Nephron progenitor cell (in vitro differentiated cells): Measurements from ENCODE around the gene AADAT.
"Not testable (repeated sequence)": the region's sequence is repeated elsewhere in the genome, so short reads cannot be mapped to it uniquely, and the experiment has no call there.

Source experiments
- DNase-seq: peaks from one replicate; pipeline ENCODE4 v3.0.0; 2021
- H3K27ac Mint-ChIP-seq: 2 replicates; pipeline ENCODE4 v1.8.0; 2021; ENCODE audit warnings: mild to moderate bottlenecking, moderate library complexity, mixed read lengths
- H3K27me3 Mint-ChIP-seq: 2 replicates; pipeline ENCODE4 v1.8.0; 2021; ENCODE audit warnings: mild to moderate bottlenecking, low read depth, mixed read lengths; ENCODE audit not compliant: poor library complexity
- H3K36me3 Mint-ChIP-seq: 2 replicates; pipeline ENCODE4 v1.8.0; 2021; ENCODE audit warnings: low read depth, mixed read lengths
- H3K4me1 Mint-ChIP-seq: 2 replicates; pipeline ENCODE4 v1.8.0; 2021; ENCODE audit warnings: mixed read lengths
- H3K4me3 Mint-ChIP-seq: 2 replicates; pipeline ENCODE4 v1.8.0; 2021; ENCODE audit warnings: mild to moderate bottlenecking, moderate library complexity, mixed read lengths
- H3K9me3 Mint-ChIP-seq: 2 replicates; pipeline ENCODE4 v1.8.0; 2021; ENCODE audit warnings: mild to moderate bottlenecking, moderate library complexity, mixed read lengths
- TF ChIP-seq, protein P1 (sequence below): fragments of 200-600 bp; sonication (generic); IDR thresholded peaks from 2 replicates; pipeline ENCODE4 v1.5.0; 2021; ENCODE audit warnings: antibody characterized with exemption

AADAT gene

GRCh38 chr4:170128219-170128804 lies 38.6 kb upstream of the AADAT start:
- no peaks in the 10 kb centered on the region for H3K27me3 Mint-ChIP-seq
- H3K27ac Mint-ChIP-seq: no peak overlapping the region
- H3K36me3 Mint-ChIP-seq: peaks cover 2% of the 10 kb centered on the region
- H3K4me1 Mint-ChIP-seq: no peaks in the 10 kb centered on the region
- TF ChIP-seq, protein P1, sequence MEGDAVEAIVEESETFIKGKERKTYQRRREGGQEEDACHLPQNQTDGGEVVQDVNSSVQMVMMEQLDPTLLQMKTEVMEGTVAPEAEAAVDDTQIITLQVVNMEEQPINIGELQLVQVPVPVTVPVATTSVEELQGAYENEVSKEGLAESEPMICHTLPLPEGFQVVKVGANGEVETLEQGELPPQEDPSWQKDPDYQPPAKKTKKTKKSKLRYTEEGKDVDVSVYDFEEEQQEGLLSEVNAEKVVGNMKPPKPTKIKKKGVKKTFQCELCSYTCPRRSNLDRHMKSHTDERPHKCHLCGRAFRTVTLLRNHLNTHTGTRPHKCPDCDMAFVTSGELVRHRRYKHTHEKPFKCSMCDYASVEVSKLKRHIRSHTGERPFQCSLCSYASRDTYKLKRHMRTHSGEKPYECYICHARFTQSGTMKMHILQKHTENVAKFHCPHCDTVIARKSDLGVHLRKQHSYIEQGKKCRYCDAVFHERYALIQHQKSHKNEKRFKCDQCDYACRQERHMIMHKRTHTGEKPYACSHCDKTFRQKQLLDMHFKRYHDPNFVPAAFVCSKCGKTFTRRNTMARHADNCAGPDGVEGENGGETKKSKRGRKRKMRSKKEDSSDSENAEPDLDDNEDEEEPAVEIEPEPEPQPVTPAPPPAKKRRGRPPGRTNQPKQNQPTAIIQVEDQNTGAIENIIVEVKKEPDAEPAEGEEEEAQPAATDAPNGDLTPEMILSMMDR: no peak
- H3K9me3 Mint-ChIP-seq: peaks cover 39% of the 10 kb centered on the region
- no peak for DNase-seq
- no peak overlapping the region for H3K4me3 Mint-ChIP-seq

DNA sequence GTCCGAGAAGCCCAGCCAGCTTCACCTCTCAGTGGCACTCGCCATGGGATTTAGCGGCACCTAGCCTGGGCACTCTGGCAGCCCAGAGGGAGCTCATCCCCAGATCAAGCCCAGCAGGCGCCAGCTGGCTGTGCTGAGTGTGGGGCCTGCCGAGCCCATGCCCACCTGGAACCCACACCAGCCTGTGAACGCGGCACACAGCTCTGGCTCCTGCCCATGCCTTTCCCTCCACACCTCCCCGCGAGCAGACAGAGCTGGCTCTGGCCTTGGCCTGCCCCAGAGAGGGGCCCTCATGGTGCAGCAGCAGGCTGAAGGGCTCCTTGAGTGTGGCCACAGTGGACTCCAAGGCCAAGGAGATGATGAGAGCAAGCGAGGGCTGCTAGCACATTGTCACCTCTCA lies 38.0 kb upstream of the AADAT start:
- Mint-ChIP-seq H3K4me3 (no peak overlapping the region), H3K27ac (no peak overlapping the region), H3K9me3 (peaks cover 33% of the 10 kb centered on the region), H3K4me1 (no peaks in the 10 kb centered on the region), H3K27me3 (no peaks in the 10 kb centered on the region), H3K36me3 (no peaks in the 10 kb centered on the region)
- DNase-seq: no peak
- TF ChIP-seq, protein P1: no peak

DNA sequence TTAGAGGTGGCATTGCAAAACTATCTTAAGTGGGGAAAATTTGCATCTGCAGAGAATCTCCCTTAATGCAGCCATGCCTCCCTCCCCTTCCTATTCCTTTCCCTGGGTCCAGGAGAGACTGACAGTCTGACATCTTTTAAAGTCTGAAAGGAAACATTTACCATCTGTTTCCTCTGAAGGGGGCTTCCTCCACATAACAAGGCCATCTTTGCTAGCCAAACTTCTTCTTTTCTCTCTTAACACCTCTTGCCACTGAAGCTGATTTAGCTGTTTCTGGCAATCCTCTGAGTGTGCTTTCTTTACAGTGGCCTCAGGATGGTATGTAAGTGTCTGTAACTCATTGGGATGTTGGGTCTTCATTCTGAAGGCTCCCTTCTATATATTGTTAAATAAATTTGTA lies 34.6 kb upstream of the AADAT start:
- H3K4me3 Mint-ChIP-seq: no peak overlapping the region

GRCh38 chr4:170122252-170122651 lies 32.5 kb upstream of the AADAT start:
- H3K9me3 Mint-ChIP-seq: peaks cover 27% of the 10 kb centered on the region
- H3K27me3 Mint-ChIP-seq: peaks cover 4% of the 10 kb centered on the region
- H3K4me3 Mint-ChIP-seq: no peak overlapping the region
- peaks cover 6% of the 10 kb centered on the region for H3K36me3 Mint-ChIP-seq
- TF ChIP-seq, protein P1: no peak
- no peaks in the 10 kb centered on the region for H3K4me1 Mint-ChIP-seq
- no peak for DNase-seq
- H3K27ac Mint-ChIP-seq: no peak overlapping the region

More for the DNA sequence above, 34.6 kb upstream of the AADAT start:
- no peak for DNase-seq
- Mint-ChIP-seq H3K4me1 (no peaks in the 10 kb centered on the region), H3K36me3 (no peaks in the 10 kb centered on the region), H3K9me3 (peaks cover 14% of the 10 kb centered on the region), H3K27ac (no peak overlapping the region), H3K27me3 (no peaks in the 10 kb centered on the region)
- TF ChIP-seq, protein P1: no peak

DNA sequence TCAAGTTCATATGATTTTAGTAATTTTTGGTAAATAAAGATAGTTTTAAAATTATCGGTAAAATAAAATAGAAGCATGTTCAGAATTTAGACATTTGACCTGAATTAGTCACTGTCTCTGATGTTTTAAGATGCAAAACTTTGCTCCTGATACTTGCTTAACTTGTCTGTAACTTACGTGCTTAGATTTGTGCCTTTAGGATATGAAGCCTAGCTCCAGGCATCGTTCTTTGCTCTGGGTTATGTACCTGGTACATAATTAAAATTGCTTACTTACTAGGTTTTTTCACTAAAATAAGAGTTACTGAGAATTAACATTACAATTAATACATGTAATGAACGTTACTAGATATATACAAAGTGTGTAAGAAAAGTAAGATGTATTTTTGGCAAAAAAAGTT lies 24.9 kb upstream of the AADAT start:
- peaks cover 4% of the 10 kb centered on the region for H3K27me3 Mint-ChIP-seq
- no peak overlapping the region for H3K4me3 Mint-ChIP-seq
- TF ChIP-seq, protein P1: no peak
- peaks cover 24% of the 10 kb centered on the region for H3K4me1 Mint-ChIP-seq
- H3K27ac Mint-ChIP-seq: no peak overlapping the region
- no peak for DNase-seq
- H3K9me3 Mint-ChIP-seq: peaks cover 27% of the 10 kb centered on the region
- peaks cover 9% of the 10 kb centered on the region for H3K36me3 Mint-ChIP-seq

- peaks cover 27% of the 10 kb centered on the region for H3K9me3 Mint-ChIP-seq
- not testable (repeated sequence) for H3K4me3 Mint-ChIP-seq, H3K27ac Mint-ChIP-seq
These were observed 24.4 kb upstream of the AADAT start for GRCh38 chr4:170114183-170114582.

More at GRCh38 chr4:170114183-170114582, 24.4 kb upstream of the AADAT start:
- not testable (repeated sequence) for H3K27me3 Mint-ChIP-seq, DNase-seq, H3K36me3 Mint-ChIP-seq
- peaks cover 28% of the 10 kb centered on the region for H3K4me1 Mint-ChIP-seq
